Measurements from ENCODE around the gene FAM25G. TPM values are rescaled to one million over a fixed set of nuclear protein-coding genes. Genes with fewer than 3 reads are reported as not detected.

Gene FAM25G
- total and polyA plus RNA-seq, 9 of the 15 experiments (the other 6 are each of a cell fraction or from before 2014, with no cell fraction given), result not detected

Small RNAs within 50 kb of the gene (small RNA-seq; reads per million reads assigned to genes)
- gene AL591684.3, result not detected
- gene RNA5SP312, result not detected

Other genes starting within 250 kb of the FAM25G start
- not detected in 2 replicates for gene GDF10, start 191.5 kb downstream of the FAM25G start, total RNA-seq (2014; rRNA removed)
- gene GDF10, start 191.5 kb downstream of the FAM25G start, total RNA-seq (2014; rRNA removed; fragmentation: Illumina TruSeq; extraction: Trizol), result not detected in 2 replicates
- not detected in 2 replicates for gene GDF10, start 191.5 kb downstream of the FAM25G start, total RNA-seq (2015; rRNA removed; fragmentation: Illumina TruSeq; extraction: Trizol)
- 0.11 TPM in 1 of 2 replicates, not detected in the other for gene GDF10, start 191.5 kb downstream of the FAM25G start, total RNA-seq (2021)
- not detected in 2 replicates for gene GDF10, start 191.5 kb downstream of the FAM25G start, polyA plus RNA-seq (2011; rRNA removed)
- not detected in 2 replicates for gene GDF10, start 191.5 kb downstream of the FAM25G start, polyA plus RNA-seq (2014; fragmentation: Illumina TruSeq; extraction: Trizol)
- gene GDF10, start 191.5 kb downstream of the FAM25G start, polyA plus RNA-seq (2014; fragmentation: Nextera tagmentation; extraction: Ambion mirVana), result under 1 TPM; 0.03 to 0.20 TPM
- not detected in 2 replicates for gene GDF10, start 191.5 kb downstream of the FAM25G start, polyA plus RNA-seq (2014; rRNA removed)
- gene GDF2, start 169.2 kb downstream of the FAM25G start, total RNA-seq (2014; rRNA removed), result 0.54 and 0.69 TPM in 2 replicates
- gene GDF2, start 169.2 kb downstream of the FAM25G start, total RNA-seq (2014; rRNA removed; fragmentation: Illumina TruSeq; extraction: Trizol), result 0.18 and 0.22 TPM in 2 replicates
- 0.57 and 0.58 TPM in 2 replicates for gene GDF2, start 169.2 kb downstream of the FAM25G start, total RNA-seq (2015; rRNA removed; fragmentation: Illumina TruSeq; extraction: Trizol)
- 0.11 and 0.27 TPM in 2 replicates for gene GDF2, start 169.2 kb downstream of the FAM25G start, total RNA-seq (2021)
- gene GDF2, start 169.2 kb downstream of the FAM25G start, polyA plus RNA-seq (2011; rRNA removed), result 0.08 TPM in 1 of 2 replicates, not detected in the other
- 0.48 TPM in 2 replicates for gene GDF2, start 169.2 kb downstream of the FAM25G start, polyA plus RNA-seq (2014; fragmentation: Illumina TruSeq; extraction: Trizol)
- gene GDF2, start 169.2 kb downstream of the FAM25G start, polyA plus RNA-seq (2014; fragmentation: Nextera tagmentation; extraction: Ambion mirVana), result not detected
- 0.27 and 0.54 TPM in 2 replicates for gene GDF2, start 169.2 kb downstream of the FAM25G start, polyA plus RNA-seq (2014; rRNA removed)
- gene RBP3, start 143.3 kb downstream of the FAM25G start, total RNA-seq (2014; rRNA removed), result not detected in 2 replicates
- not detected in 2 replicates for gene RBP3, start 143.3 kb downstream of the FAM25G start, total RNA-seq (2014; rRNA removed; fragmentation: Illumina TruSeq; extraction: Trizol)
- gene RBP3, start 143.3 kb downstream of the FAM25G start, total RNA-seq (2015; rRNA removed; fragmentation: Illumina TruSeq; extraction: Trizol), result not detected in 2 replicates
- gene RBP3, start 143.3 kb downstream of the FAM25G start, total RNA-seq (2021), result not detected in 2 replicates
- gene RBP3, start 143.3 kb downstream of the FAM25G start, polyA plus RNA-seq (2011; rRNA removed), result not detected in 2 replicates
- gene RBP3, start 143.3 kb downstream of the FAM25G start, polyA plus RNA-seq (2014; fragmentation: Illumina TruSeq; extraction: Trizol), result not detected in 2 replicates
- gene RBP3, start 143.3 kb downstream of the FAM25G start, polyA plus RNA-seq (2014; fragmentation: Nextera tagmentation; extraction: Ambion mirVana), result not detected
- not detected in 2 replicates for gene RBP3, start 143.3 kb downstream of the FAM25G start, polyA plus RNA-seq (2014; rRNA removed)
- gene ZNF488, start 107.4 kb downstream of the FAM25G start, total RNA-seq (2014; rRNA removed), result not detected in 2 replicates
- not detected in 2 replicates for gene ZNF488, start 107.4 kb downstream of the FAM25G start, total RNA-seq (2014; rRNA removed; fragmentation: Illumina TruSeq; extraction: Trizol)
- gene ZNF488, start 107.4 kb downstream of the FAM25G start, total RNA-seq (2015; rRNA removed; fragmentation: Illumina TruSeq; extraction: Trizol), result 0.04 TPM in 1 of 2 replicates, not detected in the other
- 0.07 and 0.11 TPM in 2 replicates for gene ZNF488, start 107.4 kb downstream of the FAM25G start, total RNA-seq (2021)
- 0.04 and 0.08 TPM in 2 replicates for gene ZNF488, start 107.4 kb downstream of the FAM25G start, polyA plus RNA-seq (2011; rRNA removed)
- gene ZNF488, start 107.4 kb downstream of the FAM25G start, polyA plus RNA-seq (2014; fragmentation: Illumina TruSeq; extraction: Trizol), result 0.09 TPM in 1 of 2 replicates, not detected in the other
- under 1 TPM in 1 of 2 experiments, not detected in 1; 0.03 TPM for gene ZNF488, start 107.4 kb downstream of the FAM25G start, polyA plus RNA-seq (2014; fragmentation: Nextera tagmentation; extraction: Ambion mirVana)
- gene ZNF488, start 107.4 kb downstream of the FAM25G start, polyA plus RNA-seq (2014; rRNA removed), result 0.04 TPM in 1 of 2 replicates, not detected in the other
- not detected in 2 replicates for gene ANXA8, start 7.6 kb downstream of the FAM25G start, total RNA-seq (2014; rRNA removed)
- gene ANXA8, start 7.6 kb downstream of the FAM25G start, total RNA-seq (2014; rRNA removed; fragmentation: Illumina TruSeq; extraction: Trizol), result not detected in 2 replicates
- not detected in 2 replicates for gene ANXA8, start 7.6 kb downstream of the FAM25G start, total RNA-seq (2015; rRNA removed; fragmentation: Illumina TruSeq; extraction: Trizol)
- gene ANXA8, start 7.6 kb downstream of the FAM25G start, total RNA-seq (2021), result not detected in 2 replicates
- gene ANXA8, start 7.6 kb downstream of the FAM25G start, polyA plus RNA-seq (2011; rRNA removed), result not detected in 2 replicates
- not detected in 2 replicates for gene ANXA8, start 7.6 kb downstream of the FAM25G start, polyA plus RNA-seq (2014; fragmentation: Illumina TruSeq; extraction: Trizol)
- not detected for gene ANXA8, start 7.6 kb downstream of the FAM25G start, polyA plus RNA-seq (2014; fragmentation: Nextera tagmentation; extraction: Ambion mirVana)
- not detected in 2 replicates for gene ANXA8, start 7.6 kb downstream of the FAM25G start, polyA plus RNA-seq (2014; rRNA removed)
- 4.9 and 5.4 TPM in 2 replicates for gene AGAP9, start 31.9 kb upstream of the FAM25G start, total RNA-seq (2014; rRNA removed)
- 4.5 and 4.8 TPM in 2 replicates for gene AGAP9, start 31.9 kb upstream of the FAM25G start, total RNA-seq (2014; rRNA removed; fragmentation: Illumina TruSeq; extraction: Trizol)
- 5.1 and 5.8 TPM in 2 replicates for gene AGAP9, start 31.9 kb upstream of the FAM25G start, total RNA-seq (2015; rRNA removed; fragmentation: Illumina TruSeq; extraction: Trizol)
- gene AGAP9, start 31.9 kb upstream of the FAM25G start, total RNA-seq (2021), result 5.6 and 6.2 TPM in 2 replicates
- 10.7 and 14.8 TPM in 2 replicates for gene AGAP9, start 31.9 kb upstream of the FAM25G start, polyA plus RNA-seq (2011; rRNA removed)
- gene AGAP9, start 31.9 kb upstream of the FAM25G start, polyA plus RNA-seq (2014; fragmentation: Illumina TruSeq; extraction: Trizol), result 8.0 and 8.3 TPM in 2 replicates
- gene AGAP9, start 31.9 kb upstream of the FAM25G start, polyA plus RNA-seq (2014; fragmentation: Nextera tagmentation; extraction: Ambion mirVana), result 1 to 10 TPM in 1 of 2 experiments, under 1 TPM in 1; 0.37 to 1.3 TPM
- 11.2 and 11.7 TPM in 2 replicates for gene AGAP9, start 31.9 kb upstream of the FAM25G start, polyA plus RNA-seq (2014; rRNA removed)

All from K562 (cell line).